ENCODE data around the gene PODXL2. TPM values are rescaled to one million over a fixed set of nuclear protein-coding genes. Genes with fewer than 3 reads are reported as not detected.

The PODXL2 gene
- total RNA-seq, 1 donor: 0.86 TPM

DNA sequence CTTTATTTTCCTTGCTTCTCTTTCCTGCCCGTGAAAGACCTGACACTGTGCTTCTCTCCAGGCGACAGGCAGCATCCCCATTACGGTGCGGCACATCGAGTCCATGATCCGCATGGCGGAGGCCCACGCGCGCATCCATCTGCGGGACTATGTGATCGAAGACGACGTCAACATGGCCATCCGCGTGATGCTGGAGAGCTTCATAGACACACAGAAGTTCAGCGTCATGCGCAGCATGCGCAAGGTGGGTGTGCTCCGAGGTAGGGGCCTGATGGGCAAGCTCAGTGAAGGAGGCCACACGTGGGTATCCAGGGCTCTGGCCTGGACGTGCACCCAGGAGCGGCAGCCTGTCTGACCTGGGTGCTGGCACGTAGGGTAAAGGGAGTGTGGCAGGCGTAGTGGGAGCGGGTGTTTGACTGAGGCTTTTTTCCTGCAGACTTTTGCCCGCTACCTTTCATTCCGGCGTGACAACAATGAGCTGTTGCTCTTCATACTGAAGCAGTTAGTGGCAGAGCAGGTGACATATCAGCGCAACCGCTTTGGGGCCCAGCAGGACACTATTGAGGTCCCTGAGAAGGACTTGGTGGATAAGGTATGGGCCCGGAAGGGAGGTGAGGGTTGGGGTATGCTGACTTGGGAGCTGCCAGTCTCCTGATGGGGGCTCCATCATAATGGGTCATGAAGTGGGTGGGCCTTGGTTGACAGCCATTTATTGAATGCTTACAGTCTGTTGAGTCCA, 8.2 kb upstream of the PODXL2 start:
- DNase-seq (ENCODE audit: low read depth): no peak
- no peak overlapping the region for H3K4me3 ChIP-seq (ENCODE audit: low read depth, low read length)
- TF ChIP-seq, protein P1, sequence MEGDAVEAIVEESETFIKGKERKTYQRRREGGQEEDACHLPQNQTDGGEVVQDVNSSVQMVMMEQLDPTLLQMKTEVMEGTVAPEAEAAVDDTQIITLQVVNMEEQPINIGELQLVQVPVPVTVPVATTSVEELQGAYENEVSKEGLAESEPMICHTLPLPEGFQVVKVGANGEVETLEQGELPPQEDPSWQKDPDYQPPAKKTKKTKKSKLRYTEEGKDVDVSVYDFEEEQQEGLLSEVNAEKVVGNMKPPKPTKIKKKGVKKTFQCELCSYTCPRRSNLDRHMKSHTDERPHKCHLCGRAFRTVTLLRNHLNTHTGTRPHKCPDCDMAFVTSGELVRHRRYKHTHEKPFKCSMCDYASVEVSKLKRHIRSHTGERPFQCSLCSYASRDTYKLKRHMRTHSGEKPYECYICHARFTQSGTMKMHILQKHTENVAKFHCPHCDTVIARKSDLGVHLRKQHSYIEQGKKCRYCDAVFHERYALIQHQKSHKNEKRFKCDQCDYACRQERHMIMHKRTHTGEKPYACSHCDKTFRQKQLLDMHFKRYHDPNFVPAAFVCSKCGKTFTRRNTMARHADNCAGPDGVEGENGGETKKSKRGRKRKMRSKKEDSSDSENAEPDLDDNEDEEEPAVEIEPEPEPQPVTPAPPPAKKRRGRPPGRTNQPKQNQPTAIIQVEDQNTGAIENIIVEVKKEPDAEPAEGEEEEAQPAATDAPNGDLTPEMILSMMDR (IDR thresholded peaks at IDR 0.05; ENCODE audit: insufficient read depth, low read depth, low read length): no peak

- no peak for DNase-seq (ENCODE audit: low read depth)
Observed at GRCh38 chr3:127622031-127622430, 7.0 kb upstream of the PODXL2 start.

GRCh38 chr3:127622772-127623576, 6.0 kb upstream of the PODXL2 start:
- no peak for DNase-seq (ENCODE audit: low read depth)
- no peak overlapping the region for H3K4me3 ChIP-seq (ENCODE audit: low read depth, low read length)
- TF ChIP-seq, protein P1 (IDR thresholded peaks at IDR 0.05; ENCODE audit: insufficient read depth, low read depth, low read length): no peak

More at GRCh38 chr3:127622031-127622430, 7.0 kb upstream of the PODXL2 start:
- no peak overlapping the region for H3K4me3 ChIP-seq (ENCODE audit: low read depth, low read length)
- TF ChIP-seq, protein P1 (IDR thresholded peaks at IDR 0.05; ENCODE audit: insufficient read depth, low read depth, low read length): no peak

DNA sequence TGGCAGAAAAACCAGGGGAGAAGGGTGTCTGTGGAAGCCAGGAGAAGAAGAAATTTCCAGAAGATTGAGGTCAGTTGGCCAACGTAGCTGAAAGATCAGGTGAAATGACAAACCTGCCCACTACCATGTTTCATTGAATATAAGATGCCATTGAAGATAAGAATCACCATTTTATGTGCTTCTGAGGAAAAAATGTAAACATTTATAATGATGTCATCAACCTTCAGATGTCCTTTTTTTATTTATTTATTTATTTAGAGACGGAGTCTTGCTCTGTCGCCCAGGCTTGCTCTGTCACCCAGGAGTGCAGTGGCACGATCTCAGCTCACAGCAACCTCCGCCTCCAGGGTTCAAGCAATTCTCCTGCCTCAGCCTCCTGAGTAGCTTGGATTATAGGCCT, 4.9 kb upstream of the PODXL2 start:
- TF ChIP-seq, protein P1 (IDR thresholded peaks at IDR 0.05; ENCODE audit: insufficient read depth, low read depth, low read length): no peak
- no peak for DNase-seq (ENCODE audit: low read depth)
- H3K4me3 ChIP-seq (ENCODE audit: low read depth, low read length): no peak overlapping the region

- H3K4me3 ChIP-seq (ENCODE audit: low read depth, low read length): no peak overlapping the region
- TF ChIP-seq, protein P1 (IDR thresholded peaks at IDR 0.05; ENCODE audit: insufficient read depth, low read depth, low read length): no peak
- no peak for DNase-seq (ENCODE audit: low read depth)
Observed at GRCh38 chr3:127625821-127626220, 3.2 kb upstream of the PODXL2 start.

DNA sequence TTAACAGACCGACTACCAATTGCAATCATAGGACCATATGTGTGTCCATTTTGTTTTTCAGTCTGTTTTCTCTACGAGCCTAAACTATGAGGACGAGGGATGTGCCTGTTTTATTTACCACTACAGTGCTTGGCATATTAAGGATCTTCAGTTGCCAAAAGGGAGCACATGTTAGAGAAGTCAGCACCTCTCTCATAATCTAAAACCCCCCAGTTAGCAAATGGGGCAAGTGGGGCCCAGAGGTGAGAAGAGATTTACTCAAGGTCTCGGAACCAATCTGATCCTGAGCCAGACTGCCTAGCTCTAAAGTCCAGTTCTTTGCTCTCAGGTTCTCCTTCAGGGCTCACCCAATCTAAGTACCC, 578 bp upstream of the PODXL2 start:
- TF ChIP-seq, protein P1 (IDR thresholded peaks at IDR 0.05; ENCODE audit: insufficient read depth, low read depth, low read length): no peak
- no peak for DNase-seq (ENCODE audit: low read depth)
- H3K4me3 ChIP-seq (ENCODE audit: low read depth, low read length): no peak overlapping the region

Measured in fibroblast of villous mesenchyme (primary cell).